ENCODE results near the gene CPTP. TPM values are rescaled to one million over a fixed set of nuclear protein-coding genes. Genes with fewer than 3 reads are reported as not detected.
A peak's percentile ranks its signal among the peaks of the same experiment; 100 is the strongest.

CPTP gene
- total RNA-seq, 2 donors from 2014 or later, result 35.6 to 64.1 TPM

GRCh38 chr1:1348420-1349255, 24.0 kb downstream of the CPTP start:
- Histone ChIP-seq H3K9me3 (no peaks in the 10 kb centered on the region), H3K4me3 (peak overlapping the region; percentile 57 to 60), H3K4me1 (peaks cover 0 to 71% of the 10 kb centered on the region in 2 donors), H3K27me3 (peaks cover 0 to 1% of the 10 kb centered on the region in 2 donors), H3K27ac (peak overlapping the region; percentile 63 to 80), H3K36me3 (no peaks in the 10 kb centered on the region)
- no peak for DNase-seq (ENCODE audit: low spot score)
- TF ChIP-seq CTCF (IDR thresholded peaks at IDR 0.05), result no peak

GRCh38 chr1:1349256-1350012, 24.8 kb downstream of the CPTP start, which contains the start of gene DVL1:
Gene DVL1, minus strand, starts transcription at chr1:1349418. Its CDS starts 353 bp downstream, at chr1:1349065.
- Histone ChIP-seq H3K27me3 (peaks cover 6 to 9% of the 10 kb centered on the region in 2 donors), H3K27ac (peak within 1 kb of the TSS; percentile 85 to 92), H3K4me1 (peaks cover 0 to 75% of the 10 kb centered on the region in 2 donors), H3K9me3 (no peaks in the 10 kb centered on the region), H3K36me3 (peaks cover 6% of the 10 kb centered on the region), H3K4me3 (peak within 1 kb of the TSS; percentile 77 to 78)
- peak in 1 of 2 donors; percentile 67 for TF ChIP-seq CTCF (IDR thresholded peaks at IDR 0.05)
- no peak for DNase-seq (ENCODE audit: low spot score)

- no peaks in the 10 kb centered on the region for H3K9me3 ChIP-seq
- H3K27ac ChIP-seq, result peak overlapping the region; percentile 49 to 61
- H3K36me3 ChIP-seq, result peaks cover 8% of the 10 kb centered on the region
- peaks cover 6 to 19% of the 10 kb centered on the region in 2 donors for H3K27me3 ChIP-seq
- no peak overlapping the region for H3K4me3 ChIP-seq
- no peak for TF ChIP-seq CTCF (IDR thresholded peaks at IDR 0.05)
- peaks cover 0 to 75% of the 10 kb centered on the region in 2 donors for H3K4me1 ChIP-seq
- peak; percentile 77 for DNase-seq (ENCODE audit: low spot score)
These were observed 27.2 kb downstream of the CPTP start for GRCh38 chr1:1351511-1352427.

DNA sequence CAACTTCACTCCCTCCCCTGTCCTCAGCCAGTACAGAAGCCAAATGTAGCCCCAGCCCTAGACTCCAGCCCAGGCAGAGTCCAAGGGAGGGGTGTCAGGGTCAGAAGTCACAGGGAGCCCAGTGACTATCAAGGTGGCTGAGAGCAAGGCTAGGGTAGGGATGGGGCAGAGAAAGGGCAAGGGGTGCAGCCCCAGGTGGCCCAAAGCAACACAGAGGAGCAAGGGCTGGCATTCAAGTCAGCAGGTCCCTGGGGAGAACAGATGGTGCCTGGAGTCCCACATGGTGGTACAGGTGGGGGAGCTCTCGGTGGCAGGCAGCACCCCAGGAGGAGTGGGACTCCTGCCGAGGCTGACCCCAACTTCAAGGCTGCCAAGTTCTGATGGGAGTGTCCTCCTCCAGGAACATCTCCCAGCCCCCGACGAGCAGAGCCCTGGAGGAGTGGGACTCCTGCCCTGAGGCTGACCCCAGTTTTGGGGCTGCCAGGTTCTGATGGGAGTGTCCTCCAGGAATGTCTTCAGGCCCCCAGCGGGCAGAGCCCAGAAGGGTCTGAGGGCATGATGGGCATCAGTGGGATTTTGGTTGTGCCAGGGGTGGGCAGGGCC, 28.3 kb downstream of the CPTP start:
- Histone ChIP-seq H3K4me3 (no peak overlapping the region), H3K27me3 (peaks cover 6 to 19% of the 10 kb centered on the region in 2 donors), H3K4me1 (peaks cover 0 to 66% of the 10 kb centered on the region in 2 donors), H3K36me3 (peaks cover 8% of the 10 kb centered on the region), H3K27ac (peak overlapping the region in 1 of 2 donors; percentile 21), H3K9me3 (no peaks in the 10 kb centered on the region)
- TF ChIP-seq CTCF (IDR thresholded peaks at IDR 0.05), result no peak
- no peak for DNase-seq (ENCODE audit: low spot score)

Measured in right atrium auricular region (tissue), 2 donors.